Measurements from ENCODE around the gene FARP2.

Gene FARP2

DNA sequence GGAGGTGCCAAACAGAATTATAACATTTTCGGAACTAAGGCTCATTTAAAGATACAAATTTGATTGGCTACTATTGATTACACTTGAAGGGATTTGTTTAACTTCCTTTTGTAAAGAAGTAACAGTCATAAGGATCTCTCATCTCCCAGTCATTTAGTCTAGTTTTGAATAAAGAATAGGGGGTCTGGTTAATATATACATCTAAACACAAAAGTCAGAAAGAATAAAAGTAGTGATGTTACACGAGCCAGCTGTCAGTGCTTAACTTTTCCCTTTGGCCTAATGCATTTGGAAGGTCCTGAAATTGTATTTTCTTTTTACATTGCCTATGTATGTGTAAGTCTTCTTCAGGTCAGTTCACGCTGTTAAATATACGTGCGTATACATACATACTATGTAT is 32.3 kb upstream of the FARP2 start:
- TF ChIP-seq, protein P1, sequence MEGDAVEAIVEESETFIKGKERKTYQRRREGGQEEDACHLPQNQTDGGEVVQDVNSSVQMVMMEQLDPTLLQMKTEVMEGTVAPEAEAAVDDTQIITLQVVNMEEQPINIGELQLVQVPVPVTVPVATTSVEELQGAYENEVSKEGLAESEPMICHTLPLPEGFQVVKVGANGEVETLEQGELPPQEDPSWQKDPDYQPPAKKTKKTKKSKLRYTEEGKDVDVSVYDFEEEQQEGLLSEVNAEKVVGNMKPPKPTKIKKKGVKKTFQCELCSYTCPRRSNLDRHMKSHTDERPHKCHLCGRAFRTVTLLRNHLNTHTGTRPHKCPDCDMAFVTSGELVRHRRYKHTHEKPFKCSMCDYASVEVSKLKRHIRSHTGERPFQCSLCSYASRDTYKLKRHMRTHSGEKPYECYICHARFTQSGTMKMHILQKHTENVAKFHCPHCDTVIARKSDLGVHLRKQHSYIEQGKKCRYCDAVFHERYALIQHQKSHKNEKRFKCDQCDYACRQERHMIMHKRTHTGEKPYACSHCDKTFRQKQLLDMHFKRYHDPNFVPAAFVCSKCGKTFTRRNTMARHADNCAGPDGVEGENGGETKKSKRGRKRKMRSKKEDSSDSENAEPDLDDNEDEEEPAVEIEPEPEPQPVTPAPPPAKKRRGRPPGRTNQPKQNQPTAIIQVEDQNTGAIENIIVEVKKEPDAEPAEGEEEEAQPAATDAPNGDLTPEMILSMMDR (IDR thresholded peaks at IDR 0.05; ENCODE audit: low read depth, low read length, missing control alignments): no peak
- DNase-seq (ENCODE audit: low read depth): no peak
- in situ Hi-C loops (cut with HindIII; ENCODE audit: low sequenced_read_pairs): no loop called here
- no peak overlapping the region for H3K4me3 ChIP-seq (ENCODE audit: low read depth, low read length)

DNA sequence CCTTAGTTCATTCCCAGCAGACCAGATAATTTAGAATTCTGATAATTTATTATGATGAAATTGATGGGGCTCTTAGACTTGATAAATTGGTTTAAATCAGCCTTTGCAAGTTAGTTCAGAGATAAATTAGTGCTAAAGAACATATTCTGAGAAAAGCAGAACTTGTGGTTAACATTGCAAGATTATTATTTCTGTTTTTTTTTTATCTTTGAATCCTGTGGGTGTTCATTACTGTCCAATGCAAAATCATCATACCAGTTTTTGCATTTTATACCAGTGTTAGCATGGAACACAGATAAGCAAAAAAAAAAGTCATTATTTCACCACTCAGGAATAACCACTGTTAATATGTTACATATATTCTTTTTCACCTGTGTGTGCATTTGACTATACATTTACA is 31.3 kb upstream of the FARP2 start:
- in situ Hi-C loops (cut with HindIII; ENCODE audit: low sequenced_read_pairs): no loop called here
- TF ChIP-seq, protein P1 (IDR thresholded peaks at IDR 0.05; ENCODE audit: low read depth, low read length, missing control alignments): no peak
- no peak overlapping the region for H3K4me3 ChIP-seq (ENCODE audit: low read depth, low read length)
- no peak for DNase-seq (ENCODE audit: low read depth)

DNA sequence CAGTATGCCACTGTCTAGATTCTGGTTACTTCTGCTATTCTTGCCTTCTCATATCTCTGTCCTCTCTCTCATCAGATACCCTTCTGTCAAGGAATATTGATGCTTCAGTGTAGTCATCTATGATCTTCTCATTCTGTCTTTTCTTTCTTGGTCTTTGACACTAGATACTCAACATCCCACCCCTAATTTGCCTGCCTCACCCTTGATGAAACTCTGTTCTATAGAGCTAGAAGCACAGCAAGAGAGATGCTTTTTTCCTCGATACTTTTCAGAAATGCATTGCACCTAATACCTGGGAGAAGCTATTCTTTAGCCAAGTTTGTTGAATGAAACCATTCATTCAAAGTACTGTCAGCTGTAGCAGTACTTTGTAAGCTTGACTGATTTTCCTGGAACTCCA is 30.8 kb upstream of the FARP2 start:
- DNase-seq (ENCODE audit: low read depth): no peak
- no peak overlapping the region for H3K4me3 ChIP-seq (ENCODE audit: low read depth, low read length)
- in situ Hi-C loops (cut with HindIII; ENCODE audit: low sequenced_read_pairs): no loop called here
- TF ChIP-seq, protein P1 (IDR thresholded peaks at IDR 0.05; ENCODE audit: low read depth, low read length, missing control alignments): no peak

GRCh38 chr2:241329669-241330615 is 26.1 kb upstream of the FARP2 start:
- TF ChIP-seq, protein P1 (IDR thresholded peaks at IDR 0.05; ENCODE audit: low read depth, low read length, missing control alignments): no peak
- DNase-seq (ENCODE audit: low read depth): no peak
- no peak overlapping the region for H3K4me3 ChIP-seq (ENCODE audit: low read depth, low read length)
- in situ Hi-C loops (cut with HindIII; ENCODE audit: low sequenced_read_pairs): no loop called here

DNA sequence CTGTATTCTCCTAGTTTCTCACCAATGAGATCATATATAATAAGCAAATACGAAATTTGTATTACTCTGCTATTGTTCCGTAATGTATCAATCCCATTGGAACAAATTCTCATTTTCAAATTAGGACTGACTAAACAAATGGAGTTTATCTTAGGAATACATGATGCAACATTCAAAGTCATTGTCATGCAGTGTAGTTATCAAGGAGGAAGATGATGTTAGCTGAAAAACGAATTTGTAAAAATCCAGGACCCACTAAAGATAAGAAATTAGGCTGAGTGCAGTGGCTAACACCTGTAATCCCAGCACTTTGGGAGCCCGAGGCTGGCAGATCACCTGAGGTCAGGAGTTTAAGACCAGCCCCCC is 25.5 kb upstream of the FARP2 start:
- H3K4me3 ChIP-seq (ENCODE audit: low read depth, low read length): no peak overlapping the region
- in situ Hi-C loops (cut with HindIII; ENCODE audit: low sequenced_read_pairs): no loop called here
- DNase-seq (ENCODE audit: low read depth): no peak
- TF ChIP-seq, protein P1 (IDR thresholded peaks at IDR 0.05; ENCODE audit: low read depth, low read length, missing control alignments): no peak

DNA sequence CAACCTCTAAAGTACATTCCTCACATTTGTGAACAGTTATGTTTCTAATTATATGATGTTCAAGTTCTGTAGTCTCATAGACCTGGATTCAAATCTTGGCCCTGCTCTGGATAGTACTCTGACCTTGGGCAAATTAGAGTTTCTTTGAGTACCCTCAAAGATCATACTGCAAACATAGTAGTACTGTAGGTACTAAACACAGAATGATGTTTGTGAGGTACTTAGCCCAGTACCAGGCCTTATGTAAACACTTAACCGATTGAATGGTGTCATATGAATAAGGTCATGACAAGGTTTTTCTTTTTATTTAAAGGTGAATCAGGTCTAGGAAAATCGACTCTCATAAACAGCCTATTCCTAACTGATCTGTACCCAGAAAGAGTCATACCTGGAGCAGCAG is 21.3 kb upstream of the FARP2 start:
- in situ Hi-C loops (cut with HindIII; ENCODE audit: low sequenced_read_pairs): no loop called here
- no peak for DNase-seq (ENCODE audit: low read depth)
- no peak overlapping the region for H3K4me3 ChIP-seq (ENCODE audit: low read depth, low read length)
- TF ChIP-seq, protein P1 (IDR thresholded peaks at IDR 0.05; ENCODE audit: low read depth, low read length, missing control alignments): no peak

All from astrocyte of the cerebellum (primary cell).